IPS DF 6.9 (cell line): ENCODE data around the gene MYRFL.
A peak's percentile ranks its signal among the peaks of the same experiment; 100 is the strongest.
"Not testable (repeated sequence)": the region's sequence is repeated elsewhere in the genome, so short reads cannot be mapped to it uniquely, and the experiment has no call there.

Source experiments
- DNase-seq: peaks from one replicate; pipeline ENCODE4 v3.0.0-alpha.2; 2013; ENCODE audit warnings: low read depth, low spot score
- H3K27ac ChIP-seq: one replicate; pipeline ENCODE4 v1.5.1; 2013; ENCODE audit warnings: low read length, control low read depth
- H3K27me3 ChIP-seq: 2 replicates; pipeline ENCODE4 v1.6.1; 2013; ENCODE audit warnings: mild to moderate bottlenecking, low read length; ENCODE audit not compliant: control insufficient read depth, insufficient read depth
- H3K36me3 ChIP-seq: 2 replicates; pipeline ENCODE4 v1.6.1; 2013; ENCODE audit warnings: low read length; ENCODE audit not compliant: control insufficient read depth, insufficient read depth
- H3K4me1 ChIP-seq: 2 replicates; pipeline ENCODE4 v1.6.1; 2013; ENCODE audit warnings: low read length; ENCODE audit not compliant: control insufficient read depth, insufficient read depth
- H3K4me3 ChIP-seq: 2 replicates; pipeline ENCODE4 v1.5.1; 2013; ENCODE audit warnings: mild to moderate bottlenecking, low read length
- H3K9me3 ChIP-seq: 2 replicates; pipeline ENCODE4 v1.6.1; 2013; ENCODE audit warnings: low read length, inconsistent platforms; ENCODE audit not compliant: control insufficient read depth, insufficient read depth
- WGBS: extraction: QIAGEN DNeasy Blood & Tissue Kit; methylation state at CpG from one replicate; pipeline ENCODE4 v1.1.7; 2013; ENCODE audit warnings: mixed read lengths, missing lambda C conversion rate; ENCODE audit not compliant: insufficient read length, insufficient coverage; 5-methylcytosine and 5-hydroxymethylcytosine counted together

The MYRFL gene

GRCh38 chr12:69985656-69986055 lies 160.6 kb downstream of the MYRFL start:
- H3K27me3 ChIP-seq: no peaks in the 10 kb centered on the region
- H3K36me3 ChIP-seq: no peaks in the 10 kb centered on the region
- no peaks in the 10 kb centered on the region for H3K4me1 ChIP-seq
- WGBS: no CpG with 5 or more reads among the region's 4 CpGs
- H3K9me3 ChIP-seq: no peaks in the 10 kb centered on the region
- H3K27ac ChIP-seq: no peak overlapping the region
- H3K4me3 ChIP-seq: no peak overlapping the region
- peak; percentile 20 for DNase-seq

- Histone ChIP-seq H3K4me1 (no peaks in the 10 kb centered on the region), H3K27me3 (no peaks in the 10 kb centered on the region), H3K36me3 (no peaks in the 10 kb centered on the region), H3K27ac (no peak overlapping the region), H3K9me3 (no peaks in the 10 kb centered on the region), H3K4me3 (no peak overlapping the region)
- whole genome bisulfite sequencing: no CpG with 5 or more reads among the region's 3 CpGs
- no peak for DNase-seq
Measured at GRCh38 chr12:69986114-69986513, 161.1 kb downstream of the MYRFL start.

GRCh38 chr12:69987579-69988091 lies 162.6 kb downstream of the MYRFL start:
- WGBS: no CpG with 5 or more reads among the region's 2 CpGs
- Histone ChIP-seq H3K9me3 (no peaks in the 10 kb centered on the region), H3K36me3 (no peaks in the 10 kb centered on the region), H3K4me3 (no peak overlapping the region), H3K27me3 (no peaks in the 10 kb centered on the region), H3K4me1 (no peaks in the 10 kb centered on the region), H3K27ac (no peak overlapping the region)
- DNase-seq: no peak

- no CpG with 5 or more reads among the region's 9 CpGs for WGBS
- no peak for DNase-seq
- no peaks in the 10 kb centered on the region for H3K4me1 ChIP-seq
- no peaks in the 10 kb centered on the region for H3K9me3 ChIP-seq
- no peak overlapping the region for H3K27ac ChIP-seq
- no peak overlapping the region for H3K4me3 ChIP-seq
- H3K36me3 ChIP-seq: no peaks in the 10 kb centered on the region
- no peaks in the 10 kb centered on the region for H3K27me3 ChIP-seq
Measured at GRCh38 chr12:69988481-69989321, 163.7 kb downstream of the MYRFL start.

GRCh38 chr12:69991690-69992288 lies 166.8 kb downstream of the MYRFL start:
- H3K36me3 ChIP-seq: no peaks in the 10 kb centered on the region
- H3K27me3 ChIP-seq: no peaks in the 10 kb centered on the region
- no peak overlapping the region for H3K4me3 ChIP-seq
- no peak overlapping the region for H3K27ac ChIP-seq
- no peaks in the 10 kb centered on the region for H3K9me3 ChIP-seq
- H3K4me1 ChIP-seq: no peaks in the 10 kb centered on the region
- WGBS: no CpG with 5 or more reads among the region's 6 CpGs
- DNase-seq: no peak

- H3K4me3 ChIP-seq: no peak overlapping the region
- no peak overlapping the region for H3K27ac ChIP-seq
- no peaks in the 10 kb centered on the region for H3K4me1 ChIP-seq
- no peaks in the 10 kb centered on the region for H3K9me3 ChIP-seq
- no peaks in the 10 kb centered on the region for H3K36me3 ChIP-seq
- H3K27me3 ChIP-seq: no peaks in the 10 kb centered on the region
- no CpG with 5 or more reads among the region's 1 CpG for WGBS
- DNase-seq: no peak
Measured at GRCh38 chr12:69993433-69993832, 168.4 kb downstream of the MYRFL start.

GRCh38 chr12:69994086-69994485 lies 169.1 kb downstream of the MYRFL start:
- H3K4me1 ChIP-seq, H3K27me3 ChIP-seq, H3K9me3 ChIP-seq, DNase-seq, H3K4me3 ChIP-seq, H3K27ac ChIP-seq, H3K36me3 ChIP-seq: not testable (repeated sequence)
- whole genome bisulfite sequencing: no CpG with 5 or more reads among the region's 7 CpGs

- no CpG with 5 or more reads among the region's 6 CpGs for WGBS
- no peaks in the 10 kb centered on the region for H3K36me3 ChIP-seq
- no peak for DNase-seq
Measured at GRCh38 chr12:69994724-69995173, 169.7 kb downstream of the MYRFL start.

GRCh38 chr12:69996241-69996640 lies 171.2 kb downstream of the MYRFL start:
- WGBS: no CpG with 5 or more reads among the region's 2 CpGs
- Histone ChIP-seq H3K27me3 (no peaks in the 10 kb centered on the region), H3K27ac (no peak overlapping the region), H3K4me1 (no peaks in the 10 kb centered on the region), H3K4me3 (no peak overlapping the region), H3K36me3 (no peaks in the 10 kb centered on the region), H3K9me3 (no peaks in the 10 kb centered on the region)
- no peak for DNase-seq

More at GRCh38 chr12:69994724-69995173, 169.7 kb downstream of the MYRFL start:
- Histone ChIP-seq H3K9me3 (no peaks in the 10 kb centered on the region), H3K4me1 (no peaks in the 10 kb centered on the region), H3K27ac (no peak overlapping the region), H3K4me3 (no peak overlapping the region), H3K27me3 (no peaks in the 10 kb centered on the region)

GRCh38 chr12:69996722-69997121 lies 171.7 kb downstream of the MYRFL start:
- DNase-seq: no peak
- H3K27me3 ChIP-seq: no peaks in the 10 kb centered on the region
- H3K4me3 ChIP-seq: no peak overlapping the region
- H3K9me3 ChIP-seq: no peaks in the 10 kb centered on the region
- WGBS: no CpG with 5 or more reads among the region's 2 CpGs
- no peaks in the 10 kb centered on the region for H3K4me1 ChIP-seq
- no peak overlapping the region for H3K27ac ChIP-seq
- H3K36me3 ChIP-seq: no peaks in the 10 kb centered on the region
